Gastrocnemius medialis (tissue), 4 donors: Measurements from ENCODE around the gene ISM2. TPM values are rescaled to one million over a fixed set of nuclear protein-coding genes. Genes with fewer than 3 reads are reported as not detected.

Source experiments
- ATAC-seq, 2 donors: fragments of 150-250 bp; one replicate each; pipeline ENCODE4 v1.9.1; 2016
- DNase-seq, 2 donors: peaks; one replicate each; pipeline ENCODE4 v3.0.0-alpha.2; 2019
- H3K27ac ChIP-seq, 4 donors: fragments of 200-600 bp; sonication (generic); 1 replicate in 1 of 4; 2 replicates in 3 of 4; pipeline ENCODE4 v1.5.1; 2016 to 2018; ENCODE audit warnings: mild to moderate bottlenecking in 2 of 4, moderate library complexity in 1 of 4
- H3K27me3 ChIP-seq, 3 donors: fragments of 200-600 bp; sonication (generic) in 2 of 3; 1 replicate in 1 of 3; 2 replicates in 2 of 3; pipeline versions ENCODE4 v1.5.1 to v1.6.0; 2016 to 2019; ENCODE audit warnings: mild to moderate bottlenecking in 1 of 3, moderate library complexity in 1 of 3
- H3K36me3 ChIP-seq, 2 donors: fragments of 200-600 bp; sonication (generic) in 1 of 2; one replicate each; pipeline ENCODE4 v1.5.1; 2017 to 2018
- H3K4me1 ChIP-seq, 2 donors: fragments of 200-600 bp; sonication (generic) in 1 of 2; one replicate each; pipeline ENCODE4 v1.5.1; 2016 to 2017; ENCODE audit warnings: mild to moderate bottlenecking in 2 of 2
- H3K4me3 ChIP-seq, 4 donors: fragments of 200-600 bp; sonication (generic) in 3 of 4; 1 replicate in 1 of 4; 2 replicates in 3 of 4; pipeline ENCODE4 v1.5.1; 2016 to 2019; ENCODE audit warnings: mild to moderate bottlenecking in 2 of 4
- H3K9me3 ChIP-seq, 3 donors: fragments of 200-600 bp; sonication (generic) in 2 of 3; 1 replicate in 1 of 3; 2 replicates in 2 of 3; pipeline ENCODE4 v1.5.1; 2016 to 2019
- CTCF ChIP-seq, 5 experiments: fragments of 450-650 bp in 3 of 5; fragments of 200-600 bp in 2 of 5; sonication (generic) in 2 of 5; IDR thresholded peaks in 4 of 5; conservative IDR thresholded peaks in 1 of 5; 1 replicate in 4 of 5; 2 replicates in 1 of 5; pipeline ENCODE4 v1.5.1; 2016 to 2019; ENCODE audit warnings: antibody characterized with exemption in 5 of 5, mild to moderate bottlenecking in 3 of 5, moderate library complexity in 3 of 5
- POLR2A ChIP-seq, 2 donors: fragments of 450-650 bp; IDR thresholded peaks; one replicate each; pipeline ENCODE4 v1.6.1; 2017; ENCODE audit warnings: antibody characterized with exemption in 2 of 2, mild to moderate bottlenecking in 2 of 2, moderate library complexity in 2 of 2
- in situ Hi-C, 4 donors: fragments of 200-750 bp; cut with MboI; loops; one replicate each; pipeline versions ENCODE4 v1.15.0 to v1.8.0; 2017; ENCODE audit warnings: low sequenced_read_pairs in 4 of 4
- intact Hi-C: fragments of 100-400 bp; cut with DNase I; formaldehyde crosslinking; loops from one replicate; pipeline ENCODE4 v1.15.1; 2023; ENCODE audit warnings: low total_unique reads
- total RNA-seq, 4 donors: library from RNA; depleted of rRNA; stranded (reverse); fragments of >200 nt; gene quantifications; one replicate each; pipeline versions ENCODE4 v1.1.0 to v1.2.3, GENCODE V29; 2016

ISM2 gene
- total RNA-seq, 4 donors from 2014 or later = not detected

- H3K36me3 ChIP-seq = no peaks in the 10 kb centered on the region
- no peak overlapping the region for H3K4me3 ChIP-seq
- TF ChIP-seq CTCF (IDR thresholded peaks at IDR 0.05 in 4 of 5, conservative IDR thresholded peaks at IDR 0.05 in 1 of 5) (no peak), POLR2A (IDR thresholded peaks at IDR 0.05) (no peak)
- DNase-seq (no peak), ATAC-seq (no peak)
- in situ Hi-C loops = no loop called here
- intact Hi-C loops = no loop called here
- no peaks in the 10 kb centered on the region for H3K27me3 ChIP-seq
- H3K4me1 ChIP-seq = no peaks in the 10 kb centered on the region
- no peak overlapping the region for H3K27ac ChIP-seq
- H3K9me3 ChIP-seq = no peaks in the 10 kb centered on the region
Measured at GRCh38 chr14:77482422-77482821, 16.2 kb downstream of the ISM2 start.

GRCh38 chr14:77478796-77479195, 19.8 kb downstream of the ISM2 start:
- H3K27ac ChIP-seq = no peak overlapping the region
- no peak for DNase-seq
- ATAC-seq = no peak
- in situ Hi-C loops = no loop called here
- H3K36me3 ChIP-seq = no peaks in the 10 kb centered on the region
- H3K27me3 ChIP-seq = no peaks in the 10 kb centered on the region
- TF ChIP-seq POLR2A (IDR thresholded peaks at IDR 0.05) (no peak), CTCF (IDR thresholded peaks at IDR 0.05 in 4 of 5, conservative IDR thresholded peaks at IDR 0.05 in 1 of 5) (no peak)
- intact Hi-C loops = no loop called here
- no peaks in the 10 kb centered on the region for H3K4me1 ChIP-seq
- no peaks in the 10 kb centered on the region for H3K9me3 ChIP-seq
- H3K4me3 ChIP-seq = no peak overlapping the region

GRCh38 chr14:77478029-77478428, 20.6 kb downstream of the ISM2 start:
- H3K27ac ChIP-seq = no peak overlapping the region
- H3K36me3 ChIP-seq = no peaks in the 10 kb centered on the region
- no peaks in the 10 kb centered on the region for H3K4me1 ChIP-seq
- TF ChIP-seq CTCF (IDR thresholded peaks at IDR 0.05 in 4 of 5, conservative IDR thresholded peaks at IDR 0.05 in 1 of 5) = no peak
- TF ChIP-seq POLR2A (IDR thresholded peaks at IDR 0.05) = no peak
- in situ Hi-C loops = no loop called here
- DNase-seq (no peak), ATAC-seq (no peak)
- H3K27me3 ChIP-seq = no peaks in the 10 kb centered on the region
- no peaks in the 10 kb centered on the region for H3K9me3 ChIP-seq
- intact Hi-C loops = no loop called here
- no peak overlapping the region for H3K4me3 ChIP-seq

- H3K4me1 ChIP-seq = no peaks in the 10 kb centered on the region
- TF ChIP-seq POLR2A (IDR thresholded peaks at IDR 0.05) (no peak), CTCF (IDR thresholded peaks at IDR 0.05 in 4 of 5, conservative IDR thresholded peaks at IDR 0.05 in 1 of 5) (no peak)
- no peak overlapping the region for H3K4me3 ChIP-seq
- ATAC-seq = no peak
- no peaks in the 10 kb centered on the region for H3K36me3 ChIP-seq
- no peak overlapping the region for H3K27ac ChIP-seq
- no peaks in the 10 kb centered on the region for H3K9me3 ChIP-seq
- in situ Hi-C loops = no loop called here
- intact Hi-C loops = no loop called here
- H3K27me3 ChIP-seq = no peaks in the 10 kb centered on the region
- no peak for DNase-seq
Measured at GRCh38 chr14:77475432-77476115, 23.0 kb downstream of the ISM2 start.
